ENCODE results near the gene FABP3.

Gene FABP3

GRCh38 chr1:31393463-31393862, 20.6 kb upstream of the FABP3 start:
- TF ChIP-seq MZF1 (tag by site-specific recombination; IDR thresholded peaks at IDR 0.05; ENCODE audit: borderline replicate concordance) (no peak), HOXD13 (CRISPR knock-in tag; IDR thresholded peaks at IDR 0.05; ENCODE audit: borderline replicate concordance) (no peak), SALL2 (tag by site-specific recombination; IDR thresholded peaks at IDR 0.05; ENCODE audit: borderline replicate concordance) (no peak), ZNF664 (tag by site-specific recombination; IDR thresholded peaks at IDR 0.05) (no peak), ZNF580 (tag by site-specific recombination; IDR thresholded peaks at IDR 0.05) (no peak), ZNF302 (tag by site-specific recombination; IDR thresholded peaks at IDR 0.05; ENCODE audit: low read depth) (no peak), REST (tag by site-specific recombination; IDR thresholded peaks at IDR 0.05) (no peak), TRIM28 (IDR thresholded peaks at IDR 0.05; ENCODE audit: borderline replicate concordance, low read length) (no peak), ZNF621 (tag by site-specific recombination; IDR thresholded peaks at IDR 0.05) (no peak), HOXA7 (CRISPR knock-in tag; IDR thresholded peaks at IDR 0.05; ENCODE audit: borderline replicate concordance) (no peak), ZNF19 (tag by site-specific recombination; IDR thresholded peaks at IDR 0.05; ENCODE audit: low read depth) (no peak), ZNF785 (tag by site-specific recombination; IDR thresholded peaks at IDR 0.05) (no peak), ZSCAN5A (tag by site-specific recombination; IDR thresholded peaks at IDR 0.05) (no peak), GLI2 (tag by site-specific recombination; IDR thresholded peaks at IDR 0.05; ENCODE audit: borderline replicate concordance, low read depth) (no peak), ZNF529 (tag by site-specific recombination; IDR thresholded peaks at IDR 0.05; ENCODE audit: insufficient replicate concordance) (no peak)
- POLR2A ChIA-PET, result interaction anchor here (0.6 to 2.2 kb wide), 2 partner anchors 21 to 97 kb away, joined by 3 to 6 read pairs; partner anchors contain the start of genes FABP3, SNRNP40 and ZCCHC17
- no peaks in the 10 kb centered on the region for H3K9me3 ChIP-seq (ENCODE audit: control insufficient read depth, insufficient read depth, low read depth, low read length)
- H3K4me1 ChIP-seq (ENCODE audit: control insufficient read depth, insufficient read depth, low read length), result no peaks in the 10 kb centered on the region
- no peak overlapping the region for H3K27ac ChIP-seq (ENCODE audit: extremely low read depth, low read depth, low read length)
- CTCF ChIA-PET, result interaction anchor here (0.6 to 7.5 kb wide), 7 partner anchors 9 to 208 kb away, joined by 4 to 146 read pairs (median 9); no protein-coding TSS in a partner anchor
- H3K4me3 ChIP-seq (ENCODE audit: low read depth, low read length), result no peak overlapping the region
- no peaks in the 10 kb centered on the region for H3K36me3 ChIP-seq (ENCODE audit: control insufficient read depth in 2 of 2, insufficient read depth in 1 of 2, low read length in 2 of 2)

- Histone ChIP-seq H3K4me1 (ENCODE audit: control insufficient read depth, insufficient read depth, low read length) (no peaks in the 10 kb centered on the region), H3K27ac (ENCODE audit: extremely low read depth, low read depth, low read length) (no peak overlapping the region), H3K9me3 (ENCODE audit: control insufficient read depth, insufficient read depth, low read depth, low read length) (no peaks in the 10 kb centered on the region), H3K4me3 (ENCODE audit: low read depth, low read length) (no peak overlapping the region), H3K36me3 (ENCODE audit: control insufficient read depth in 2 of 2, insufficient read depth in 1 of 2, low read length in 2 of 2) (no peaks in the 10 kb centered on the region)
- no peak for TF ChIP-seq ZNF302 (tag by site-specific recombination; IDR thresholded peaks at IDR 0.05; ENCODE audit: low read depth)
- TF ChIP-seq ZNF830 (tag by site-specific recombination; IDR thresholded peaks at IDR 0.05; ENCODE audit: low read depth), result no peak
- ChIA-PET POLR2A (interaction anchor here (0.6 to 1.7 kb wide), 2 partner anchors 93 to 196 kb away, joined by 4 to 6 read pairs; partner anchors contain the start of genes SNRNP40 and ZCCHC17), CTCF (interaction anchor here (0.7 to 1.8 kb wide), 9 partner anchors 17 to 857 kb away, joined by 3 to 8 read pairs (median 3); no protein-coding TSS in a partner anchor)
Observed at GRCh38 chr1:31390071-31390470, 17.2 kb upstream of the FABP3 start.

- ChIA-PET POLR2A (interaction anchor here (0.6 to 1.7 kb wide), 2 partner anchors 93 to 196 kb away, joined by 4 to 6 read pairs; partner anchors contain the start of genes SNRNP40 and ZCCHC17), CTCF (interaction anchor here (0.7 to 1.8 kb wide), 4 partner anchors 16 to 857 kb away, joined by 3 to 7 read pairs (median 6); no protein-coding TSS in a partner anchor)
- no peaks in the 10 kb centered on the region for H3K4me1 ChIP-seq (ENCODE audit: control insufficient read depth, insufficient read depth, low read length)
- no peak overlapping the region for H3K4me3 ChIP-seq (ENCODE audit: low read depth, low read length)
- H3K9me3 ChIP-seq (ENCODE audit: control insufficient read depth, insufficient read depth, low read depth, low read length), result no peaks in the 10 kb centered on the region
- no peak overlapping the region for H3K27ac ChIP-seq (ENCODE audit: extremely low read depth, low read depth, low read length)
- H3K36me3 ChIP-seq (ENCODE audit: control insufficient read depth in 2 of 2, insufficient read depth in 1 of 2, low read length in 2 of 2), result no peaks in the 10 kb centered on the region
- no peak for TF ChIP-seq ZNF362 (tag by site-specific recombination; IDR thresholded peaks at IDR 0.05)
- no peak for TF ChIP-seq ZNF658 (tag by site-specific recombination; IDR thresholded peaks at IDR 0.05)
- TF ChIP-seq ZBTB10 (tag by site-specific recombination; IDR thresholded peaks at IDR 0.05), result no peak
- no peak for TF ChIP-seq ZNF37A (tag by site-specific recombination; IDR thresholded peaks at IDR 0.05)
- no peak for TF ChIP-seq KLF9 (tag by site-specific recombination; IDR thresholded peaks at IDR 0.05; ENCODE audit: low read depth)
- no peak for TF ChIP-seq ZNF214 (tag by site-specific recombination; IDR thresholded peaks at IDR 0.05; ENCODE audit: borderline replicate concordance)
Observed at GRCh38 chr1:31389616-31390015, 16.7 kb upstream of the FABP3 start.

All from HEK293 (cell line).